Tibial nerve (tissue), 4 donors: ENCODE results near the gene NPY5R.

Experiments
- EP300 ChIP-seq, 2 donors: sonication (generic); formaldehyde crosslinking; IDR thresholded peaks; one replicate each; pipeline ENCODE4 v1.6.1; 2017; ENCODE audit warnings: antibody characterized with exemption in 2 of 2, mild to moderate bottlenecking in 1 of 2
- POLR2A ChIP-seq, 2 donors: fragments of 450-650 bp; IDR thresholded peaks; one replicate each; pipeline ENCODE4 v1.6.1; 2017; ENCODE audit warnings: antibody characterized with exemption in 2 of 2, mild to moderate bottlenecking in 2 of 2, moderate library complexity in 2 of 2
- TF ChIP-seq, protein P1 (sequence below), 5 experiments: fragments of 200-600 bp in 3 of 5; fragments of 450-650 bp in 2 of 5; sonication (generic) in 3 of 5; IDR thresholded peaks; one replicate each; pipeline ENCODE4 v1.5.1; 2016 to 2019; ENCODE audit warnings: antibody characterized with exemption in 5 of 5, mild to moderate bottlenecking in 3 of 5, moderate library complexity in 2 of 5

DNA sequence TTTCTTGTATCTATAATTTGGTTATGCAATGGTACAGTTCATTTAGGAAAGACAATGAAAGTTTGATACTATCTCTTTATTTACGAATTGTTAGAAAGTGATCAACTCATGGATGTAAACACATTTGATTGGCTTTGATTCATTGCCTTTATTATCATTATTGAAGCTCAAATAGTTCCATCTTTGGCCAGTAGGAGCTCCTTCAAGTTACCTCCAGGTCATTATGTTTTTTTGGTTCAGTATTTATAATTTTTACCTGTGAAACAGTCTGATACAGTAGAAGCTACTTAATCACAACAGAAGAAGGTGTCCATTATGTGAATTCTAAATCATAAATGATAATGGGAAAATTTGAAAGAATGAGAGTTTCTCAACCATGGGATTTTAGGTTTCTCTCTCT is 12.4 kb downstream of the NPY5R start:
- TF ChIP-seq, protein P1, sequence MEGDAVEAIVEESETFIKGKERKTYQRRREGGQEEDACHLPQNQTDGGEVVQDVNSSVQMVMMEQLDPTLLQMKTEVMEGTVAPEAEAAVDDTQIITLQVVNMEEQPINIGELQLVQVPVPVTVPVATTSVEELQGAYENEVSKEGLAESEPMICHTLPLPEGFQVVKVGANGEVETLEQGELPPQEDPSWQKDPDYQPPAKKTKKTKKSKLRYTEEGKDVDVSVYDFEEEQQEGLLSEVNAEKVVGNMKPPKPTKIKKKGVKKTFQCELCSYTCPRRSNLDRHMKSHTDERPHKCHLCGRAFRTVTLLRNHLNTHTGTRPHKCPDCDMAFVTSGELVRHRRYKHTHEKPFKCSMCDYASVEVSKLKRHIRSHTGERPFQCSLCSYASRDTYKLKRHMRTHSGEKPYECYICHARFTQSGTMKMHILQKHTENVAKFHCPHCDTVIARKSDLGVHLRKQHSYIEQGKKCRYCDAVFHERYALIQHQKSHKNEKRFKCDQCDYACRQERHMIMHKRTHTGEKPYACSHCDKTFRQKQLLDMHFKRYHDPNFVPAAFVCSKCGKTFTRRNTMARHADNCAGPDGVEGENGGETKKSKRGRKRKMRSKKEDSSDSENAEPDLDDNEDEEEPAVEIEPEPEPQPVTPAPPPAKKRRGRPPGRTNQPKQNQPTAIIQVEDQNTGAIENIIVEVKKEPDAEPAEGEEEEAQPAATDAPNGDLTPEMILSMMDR (IDR thresholded peaks at IDR 0.05), result no peak
- TF ChIP-seq EP300 (IDR thresholded peaks at IDR 0.05) (no peak), POLR2A (IDR thresholded peaks at IDR 0.05) (no peak)
